Left renal pelvis (tissue), 4 donors: ENCODE data around the gene RBM15B. TPM values are rescaled to one million over a fixed set of nuclear protein-coding genes. Genes with fewer than 3 reads are reported as not detected.
"Not testable (repeated sequence)": the region's sequence is repeated elsewhere in the genome, so short reads cannot be mapped to it uniquely, and the experiment has no call there.

Source experiments
- DNase-seq, 4 donors: peaks; one replicate each; pipeline ENCODE4 v3.0.0-alpha.2; 2013; ENCODE audit warnings: low read depth in 4 of 4, low spot score in 3 of 4
- polyA plus RNA-seq, 4 donors: library from polyadenylated mRNA; unstranded; fragments of 120-200 nt; gene quantifications; one replicate each; pipeline ENCODE4 v1.2.1, GENCODE V29; 2013; ENCODE audit not compliant: insufficient read length in 4 of 4

The RBM15B gene, protein sequence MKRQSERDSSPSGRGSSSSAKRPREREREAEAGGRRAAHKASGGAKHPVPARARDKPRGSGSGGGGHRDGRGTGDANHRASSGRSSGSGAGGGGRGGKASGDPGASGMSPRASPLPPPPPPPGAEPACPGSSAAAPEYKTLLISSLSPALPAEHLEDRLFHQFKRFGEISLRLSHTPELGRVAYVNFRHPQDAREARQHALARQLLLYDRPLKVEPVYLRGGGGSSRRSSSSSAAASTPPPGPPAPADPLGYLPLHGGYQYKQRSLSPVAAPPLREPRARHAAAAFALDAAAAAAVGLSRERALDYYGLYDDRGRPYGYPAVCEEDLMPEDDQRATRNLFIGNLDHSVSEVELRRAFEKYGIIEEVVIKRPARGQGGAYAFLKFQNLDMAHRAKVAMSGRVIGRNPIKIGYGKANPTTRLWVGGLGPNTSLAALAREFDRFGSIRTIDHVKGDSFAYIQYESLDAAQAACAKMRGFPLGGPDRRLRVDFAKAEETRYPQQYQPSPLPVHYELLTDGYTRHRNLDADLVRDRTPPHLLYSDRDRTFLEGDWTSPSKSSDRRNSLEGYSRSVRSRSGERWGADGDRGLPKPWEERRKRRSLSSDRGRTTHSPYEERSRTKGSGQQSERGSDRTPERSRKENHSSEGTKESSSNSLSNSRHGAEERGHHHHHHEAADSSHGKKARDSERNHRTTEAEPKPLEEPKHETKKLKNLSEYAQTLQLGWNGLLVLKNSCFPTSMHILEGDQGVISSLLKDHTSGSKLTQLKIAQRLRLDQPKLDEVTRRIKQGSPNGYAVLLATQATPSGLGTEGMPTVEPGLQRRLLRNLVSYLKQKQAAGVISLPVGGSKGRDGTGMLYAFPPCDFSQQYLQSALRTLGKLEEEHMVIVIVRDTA
- 10 to 100 TPM; 38.4 to 40.9 (median 40.1) TPM for polyA plus RNA-seq

DNA sequence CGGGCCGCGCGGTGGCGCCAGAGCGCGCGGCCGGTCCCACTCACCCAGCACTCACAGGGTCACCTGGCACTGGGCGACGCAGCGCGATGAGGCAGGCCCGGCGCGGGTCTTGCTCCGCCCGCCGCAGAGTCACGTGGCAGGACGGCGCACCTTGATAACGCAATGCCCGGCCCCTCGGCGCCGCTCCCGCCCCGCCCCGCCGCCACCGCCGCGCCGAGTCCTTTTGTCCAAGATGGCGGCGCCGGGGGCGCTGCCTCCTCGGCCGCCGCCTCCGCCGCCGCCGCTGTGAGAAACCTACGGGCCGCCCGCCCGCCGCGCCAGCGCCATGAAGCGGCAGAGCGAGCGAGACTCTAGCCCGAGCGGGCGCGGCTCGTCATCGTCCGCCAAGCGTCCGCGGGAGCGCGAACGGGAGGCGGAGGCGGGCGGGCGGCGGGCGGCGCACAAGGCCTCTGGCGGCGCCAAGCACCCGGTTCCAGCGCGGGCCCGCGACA is at the start of gene RBM15B:
Gene RBM15B, plus strand, starts transcription at position 211 of the 491 bp plus-strand sequence. Its CDS starts 115 bp downstream, at position 326.
- DNase-seq, result peak; percentile 85 to 91 (median 87)

DNA sequence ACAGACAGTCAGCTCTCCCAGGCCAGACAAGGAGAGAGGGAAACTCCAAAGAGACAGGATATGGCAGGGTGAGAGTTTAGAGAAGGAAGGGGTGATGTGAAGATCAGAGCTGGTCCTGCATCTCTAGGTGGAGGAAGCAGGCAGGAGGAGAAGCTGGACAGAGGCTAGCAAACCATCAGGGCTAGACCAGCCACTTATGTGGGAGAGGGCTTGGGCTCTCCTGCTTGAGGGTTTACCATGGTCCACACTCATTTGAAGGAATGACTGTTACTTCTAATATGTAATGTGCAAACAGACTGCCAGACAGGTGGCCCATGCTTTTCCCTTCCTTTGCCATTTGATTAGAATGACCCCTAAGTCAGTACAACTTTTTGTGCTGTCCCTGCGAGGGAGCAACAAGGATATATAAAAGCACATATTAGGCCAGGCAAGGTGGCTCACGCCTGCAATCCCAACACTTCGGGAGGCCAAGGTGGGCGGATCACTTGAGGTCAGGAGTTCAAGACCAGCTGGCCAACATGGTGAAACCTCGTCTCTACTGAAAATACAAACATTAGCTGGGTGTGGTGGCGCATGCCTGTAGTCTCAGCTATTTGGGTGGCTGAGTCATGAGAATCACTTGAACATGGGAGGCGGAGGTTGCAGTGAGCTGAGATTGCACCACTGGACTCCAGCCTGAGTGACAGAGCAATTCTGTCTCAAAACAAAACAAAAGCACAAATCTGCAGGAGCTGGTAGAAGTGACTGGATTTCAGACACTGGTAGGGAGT is 47.0 kb upstream of the RBM15B start:
- no peak for DNase-seq

DNA sequence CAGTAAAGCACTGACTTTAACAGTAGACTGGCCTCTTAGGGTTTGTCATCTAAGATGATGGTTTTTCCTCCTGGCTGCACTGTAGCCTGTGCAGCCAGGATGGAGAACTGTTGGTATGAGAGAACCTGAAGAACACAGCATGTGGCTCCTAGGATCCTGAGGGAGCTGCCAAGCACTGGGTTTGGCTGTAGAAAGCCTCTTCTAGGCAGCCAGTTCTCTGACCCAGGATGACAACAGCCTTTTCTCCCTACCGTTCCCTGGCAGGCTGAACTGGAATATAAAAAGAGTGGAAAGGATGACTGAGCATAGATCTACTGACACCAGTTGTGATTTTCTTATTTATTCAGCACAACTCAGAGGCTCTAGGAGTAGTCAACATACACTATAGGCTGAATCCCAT is 40.3 kb upstream of the RBM15B start:
- DNase-seq, result no peak

DNA sequence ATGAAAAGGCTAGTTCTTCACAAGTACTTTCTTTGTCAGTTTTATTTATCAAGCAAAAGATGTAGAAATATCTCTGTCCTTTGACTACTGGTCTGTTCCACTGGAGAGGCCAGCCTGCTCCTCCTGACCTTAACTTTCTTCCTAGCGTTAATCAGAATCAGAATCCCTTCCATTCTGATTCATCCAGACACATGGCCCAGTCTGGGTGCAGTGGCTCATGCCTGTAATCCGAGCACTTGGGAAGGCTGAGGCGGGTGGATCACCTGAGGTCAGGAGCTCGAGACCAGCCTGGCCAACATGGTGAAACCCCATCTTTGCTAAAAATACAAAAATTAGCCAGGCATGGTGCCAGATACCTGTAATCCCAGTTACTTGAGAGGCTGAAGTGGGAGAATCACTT is 38.0 kb upstream of the RBM15B start:
- no peak for DNase-seq

DNA sequence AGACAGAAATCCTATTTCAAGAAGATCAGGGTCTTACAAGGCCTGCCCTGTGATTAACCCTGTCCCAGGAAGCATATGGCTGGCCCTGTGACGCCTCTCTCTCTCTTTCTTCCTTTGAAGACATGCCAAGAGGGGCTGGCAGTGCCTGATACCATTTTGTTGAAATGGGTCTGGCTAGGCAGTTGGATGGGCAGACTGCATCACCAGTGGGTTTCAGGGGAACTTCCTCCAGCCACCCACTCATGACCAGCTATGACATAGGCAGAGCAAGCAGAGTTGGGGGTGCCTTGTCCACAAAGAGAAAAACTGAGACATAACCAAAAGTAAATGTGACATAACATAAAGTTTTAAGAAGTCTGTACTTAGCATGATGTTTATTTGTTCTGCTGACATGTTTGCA is 37.4 kb upstream of the RBM15B start:
- no peak for DNase-seq

DNA sequence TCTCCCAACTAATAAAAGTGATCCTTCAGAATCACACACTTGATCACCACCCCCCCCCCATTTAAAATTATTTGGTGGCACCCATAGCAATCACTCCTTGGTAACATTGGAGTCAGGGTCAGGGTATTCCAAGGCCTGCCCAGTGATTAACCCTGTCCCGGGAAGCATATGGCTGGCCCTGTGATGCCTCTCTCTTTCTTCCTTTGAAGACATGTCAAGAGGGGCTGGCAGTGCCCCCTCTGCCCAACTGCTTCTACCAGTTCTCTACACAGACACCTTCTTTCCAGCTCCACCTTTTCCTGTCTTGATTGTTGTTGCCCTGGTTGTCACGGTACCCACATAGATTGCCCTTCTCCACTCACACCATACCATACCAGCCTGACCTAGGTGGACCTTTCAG is 36.9 kb upstream of the RBM15B start:
- DNase-seq, result no peak

DNA sequence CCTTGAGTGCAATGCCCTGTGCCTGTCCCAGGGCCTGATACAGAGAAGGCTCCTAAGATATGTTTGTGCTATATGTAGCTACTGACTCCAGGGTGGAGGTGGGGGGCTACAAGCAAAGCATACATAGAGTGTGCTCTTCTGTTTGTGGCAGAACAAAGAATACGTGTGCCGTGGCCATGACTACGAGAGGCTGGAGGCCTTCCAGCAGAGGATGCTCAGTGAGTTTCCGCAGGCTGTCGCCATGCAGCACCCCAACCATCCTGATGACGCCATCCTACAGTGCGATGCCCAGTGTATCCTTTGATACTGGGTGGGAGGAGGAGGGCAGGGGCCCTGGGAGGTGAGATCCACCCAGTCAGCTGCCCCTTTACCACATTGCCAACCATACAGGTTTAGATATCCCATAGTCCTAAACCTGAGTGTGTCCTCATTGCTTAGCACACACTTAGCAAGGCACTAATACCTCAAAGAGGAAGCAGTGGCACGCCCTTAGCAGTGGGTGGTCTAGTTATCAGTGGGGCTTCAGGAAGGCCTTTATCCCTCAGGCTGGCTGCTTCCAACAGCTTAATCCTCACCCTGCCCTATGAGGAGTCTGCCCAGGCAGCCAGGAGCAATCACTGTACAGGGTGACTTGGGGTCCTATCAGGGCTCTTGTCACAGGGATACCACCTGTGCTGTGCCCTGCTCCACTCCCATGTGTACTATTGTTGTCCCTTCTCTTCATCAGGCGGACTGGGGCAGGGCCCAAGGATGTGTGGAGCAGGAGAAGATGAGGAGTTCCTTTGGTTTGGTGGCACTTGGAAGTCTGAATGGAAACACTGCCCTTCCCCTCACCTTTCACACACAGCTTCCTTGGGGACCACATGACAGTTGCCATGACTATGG is 36.1 kb upstream of the RBM15B start:
- no peak for DNase-seq

DNA sequence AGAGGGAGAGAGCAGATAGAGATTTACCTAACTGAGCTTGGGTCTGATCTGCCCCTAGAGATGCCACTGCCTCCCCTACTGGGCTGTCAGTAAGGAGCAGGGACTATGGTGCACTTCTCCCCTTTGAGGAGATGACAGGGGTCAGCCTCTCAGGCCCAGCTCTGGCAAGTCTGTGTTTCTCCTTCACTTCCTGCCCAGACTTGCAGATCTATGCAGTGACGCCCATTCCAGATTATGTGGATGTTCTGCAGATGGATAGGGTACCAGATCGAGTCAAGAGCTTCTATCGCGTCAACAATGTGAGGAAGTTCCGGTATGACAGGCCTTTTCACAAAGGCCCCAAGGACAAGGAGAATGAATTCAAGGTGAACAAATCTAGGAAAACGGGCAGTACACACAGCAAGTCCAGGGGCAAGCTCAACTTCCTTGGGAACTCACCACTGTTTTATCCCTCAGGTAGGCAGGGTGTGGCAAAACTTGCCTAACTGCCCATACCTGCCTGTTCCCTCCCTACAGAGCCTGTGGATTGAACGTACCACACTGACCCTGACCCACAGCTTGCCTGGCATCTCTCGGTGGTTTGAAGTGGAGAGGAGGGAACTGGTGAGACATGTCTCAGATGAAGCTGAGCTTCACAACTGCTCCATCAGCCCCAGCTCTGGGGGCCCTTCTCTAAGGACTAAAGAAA is 35.0 kb upstream of the RBM15B start:
- no peak for DNase-seq

DNA sequence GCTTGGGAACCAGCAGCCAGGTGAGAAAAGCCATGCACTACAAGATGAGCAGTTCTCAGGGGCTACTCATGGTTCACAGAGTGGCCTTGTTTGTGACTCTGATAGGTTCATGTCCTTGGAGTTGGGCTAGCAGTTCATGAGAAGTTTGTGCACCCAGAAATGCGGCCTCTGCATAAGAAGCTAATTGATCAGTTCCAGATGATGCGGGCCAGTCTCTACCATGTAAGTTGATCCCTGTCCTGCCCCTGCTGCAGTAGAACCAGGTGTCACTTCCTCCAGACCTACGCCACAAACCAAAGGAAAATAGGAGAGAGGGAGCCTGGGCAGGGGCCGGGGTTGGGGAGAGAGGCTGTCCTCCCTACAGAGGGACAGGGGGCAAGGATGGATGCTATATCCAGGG is 33.2 kb upstream of the RBM15B start:
- DNase-seq, result no peak

DNA sequence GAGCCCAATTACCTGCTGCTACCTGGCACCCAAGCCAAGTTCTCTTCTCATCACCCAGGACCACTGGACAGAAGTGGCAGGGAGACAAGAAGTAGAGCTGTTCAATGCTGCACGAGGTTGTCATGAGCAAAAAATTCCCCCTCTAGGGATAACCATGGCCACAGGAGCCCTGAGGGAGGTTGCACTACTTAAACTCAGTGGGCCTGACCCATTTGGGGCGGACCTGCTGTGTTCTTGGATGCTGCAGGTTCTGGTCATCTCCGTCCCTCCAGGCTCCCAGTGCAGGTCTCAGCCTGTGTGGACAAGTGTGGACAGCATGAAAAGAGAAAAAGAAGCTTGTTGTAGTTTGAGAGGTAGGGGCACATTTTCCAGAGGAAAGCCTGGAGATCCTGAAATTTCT is 32.1 kb upstream of the RBM15B start:
- DNase-seq, result no peak

DNA sequence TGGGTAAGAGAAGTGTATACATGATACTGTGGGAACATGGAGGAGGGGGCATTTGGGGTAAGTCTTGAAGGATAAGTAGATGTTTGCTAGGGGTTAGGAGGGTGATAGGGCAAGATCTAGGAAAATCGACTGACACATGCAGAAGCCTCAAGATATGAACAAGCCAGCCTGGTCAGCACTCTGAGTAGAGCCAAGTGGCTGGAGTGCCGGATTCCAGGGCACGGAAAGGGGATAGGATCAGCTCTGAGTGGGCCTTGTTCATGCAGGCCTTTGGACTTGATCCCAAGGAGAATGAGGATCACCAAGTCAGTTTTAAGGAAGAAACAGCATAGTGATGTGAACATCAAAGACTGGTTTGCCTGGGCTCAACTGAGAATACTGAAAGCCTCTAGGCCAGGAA is 30.3 kb upstream of the RBM15B start:
- no peak for DNase-seq

DNA sequence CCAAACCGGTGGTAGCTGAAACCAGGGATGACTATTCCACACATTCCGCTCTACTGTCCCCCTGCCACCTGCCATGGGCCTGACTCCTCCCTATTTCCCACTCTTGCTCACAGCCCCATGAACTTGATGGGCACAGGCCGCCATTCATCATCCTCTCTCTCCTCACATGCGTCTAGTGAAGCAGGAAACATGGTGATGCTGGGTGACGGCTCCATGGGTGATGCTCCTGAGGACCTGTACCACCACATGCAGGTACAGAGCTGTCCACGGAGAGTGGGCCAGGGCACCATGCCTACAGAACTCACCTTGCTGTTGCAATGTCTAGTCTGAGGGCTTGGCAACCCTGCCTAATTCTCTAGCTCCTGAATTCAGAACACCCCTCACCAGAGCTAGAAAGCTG is 29.3 kb upstream of the RBM15B start:
- DNase-seq, result no peak

DNA sequence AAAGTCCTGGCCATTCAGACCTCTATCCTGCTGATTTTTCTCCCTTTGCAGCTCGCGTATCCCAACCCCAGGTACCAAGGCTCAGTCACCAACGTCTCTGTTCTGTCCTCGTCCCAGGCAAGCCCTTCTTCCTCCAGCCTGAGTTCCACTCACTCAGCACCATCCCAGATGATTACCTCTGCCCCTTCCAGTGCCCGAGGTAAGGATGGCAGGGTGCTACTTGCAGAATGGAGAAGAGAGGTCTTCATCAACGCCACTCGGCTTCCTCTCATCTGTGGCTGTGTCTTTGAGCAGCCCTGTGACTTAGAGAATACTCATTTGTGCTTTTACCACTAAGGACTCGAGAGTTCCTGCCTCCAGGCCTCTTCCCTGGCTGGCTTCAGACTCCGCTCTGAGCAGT is 28.6 kb upstream of the RBM15B start:
- no peak for DNase-seq

DNA sequence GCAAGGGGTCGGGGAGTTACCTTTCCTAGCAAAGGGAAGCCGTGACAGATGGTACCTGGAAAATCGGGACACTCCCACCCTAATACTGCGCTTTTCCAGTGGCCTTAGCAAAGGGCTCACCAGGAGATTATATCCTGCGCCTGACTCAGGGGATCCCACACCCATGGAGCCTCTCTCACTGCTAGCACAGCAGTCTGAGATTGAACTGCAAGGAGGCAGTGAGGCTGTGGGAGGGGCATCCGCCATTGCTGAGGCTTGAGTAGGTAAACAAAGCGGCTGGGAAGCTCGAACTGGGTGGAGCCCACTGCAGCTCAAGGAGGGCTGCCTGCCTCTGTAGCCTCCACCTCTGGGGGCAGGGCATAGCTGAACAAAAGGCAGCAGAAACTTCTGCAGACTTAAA is 22.8 kb upstream of the RBM15B start:
- not testable (repeated sequence) for DNase-seq

DNA sequence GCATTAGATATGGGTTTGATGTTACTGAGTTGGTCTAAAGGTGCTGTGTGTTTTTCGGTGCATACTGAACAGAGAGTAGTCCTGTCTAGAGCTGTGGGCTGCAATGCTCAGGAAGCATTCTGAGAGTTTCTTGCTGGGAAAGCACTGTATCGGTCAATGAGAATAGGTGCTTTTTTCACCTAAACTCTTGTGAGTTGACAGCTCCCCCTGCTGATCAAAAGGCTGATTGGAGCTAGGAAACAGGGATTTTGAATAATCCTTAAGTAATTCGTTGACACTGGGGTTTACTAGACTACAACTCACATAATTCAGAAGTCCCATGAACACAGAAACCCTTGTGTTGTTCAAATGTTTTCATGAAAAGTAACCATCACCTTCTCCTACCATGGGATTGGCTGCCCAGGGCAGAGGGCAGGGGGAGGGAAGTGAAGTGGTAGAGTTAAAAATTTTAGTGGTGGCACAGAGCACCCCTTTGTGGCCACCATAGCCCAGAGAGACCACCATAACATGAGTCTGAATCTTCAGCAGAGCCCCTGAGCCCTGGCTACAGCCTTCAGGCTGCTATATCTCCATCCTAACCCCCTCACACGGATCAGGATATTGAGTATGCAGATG is 19.0 kb upstream of the RBM15B start:
- DNase-seq, result peak in 2 of 4 donors; percentile 53 to 58

DNA sequence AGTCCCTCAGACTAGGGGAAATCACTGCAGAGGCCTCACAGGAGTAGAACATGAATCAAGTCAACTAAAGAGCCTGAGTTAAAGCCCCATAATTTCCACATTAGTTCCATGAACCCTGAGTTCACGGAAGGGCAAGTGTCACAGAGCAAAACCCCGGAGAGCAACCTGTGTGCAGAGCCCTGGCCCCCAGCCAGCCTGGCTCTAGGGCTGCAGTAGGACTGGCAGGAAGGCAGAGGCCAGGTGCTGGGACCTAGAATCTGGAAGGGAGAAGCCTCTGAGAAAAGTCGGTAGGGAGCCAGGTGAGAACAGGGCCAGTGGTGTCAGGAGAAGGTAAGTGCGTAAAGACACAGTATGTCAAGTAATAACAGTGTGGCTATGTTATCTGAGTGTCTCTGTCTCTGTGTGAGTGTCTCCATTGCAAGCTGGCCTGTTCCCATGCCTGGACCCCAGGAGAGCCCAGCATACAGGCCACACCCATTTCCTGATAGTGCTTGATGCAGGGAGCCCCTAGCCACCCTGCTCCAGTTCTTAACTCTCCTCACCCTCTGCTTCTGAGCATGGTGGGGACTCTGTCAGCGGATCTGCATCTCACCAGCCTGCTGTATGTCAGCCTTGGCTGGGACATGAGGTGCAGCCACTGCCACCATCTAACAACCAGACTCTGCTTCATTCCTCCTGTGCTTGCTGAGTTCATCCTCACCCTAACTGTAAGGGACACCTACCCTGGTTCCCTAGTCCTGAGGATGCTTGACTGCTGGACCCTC is 17.2 kb upstream of the RBM15B start:
- DNase-seq, result no peak

DNA sequence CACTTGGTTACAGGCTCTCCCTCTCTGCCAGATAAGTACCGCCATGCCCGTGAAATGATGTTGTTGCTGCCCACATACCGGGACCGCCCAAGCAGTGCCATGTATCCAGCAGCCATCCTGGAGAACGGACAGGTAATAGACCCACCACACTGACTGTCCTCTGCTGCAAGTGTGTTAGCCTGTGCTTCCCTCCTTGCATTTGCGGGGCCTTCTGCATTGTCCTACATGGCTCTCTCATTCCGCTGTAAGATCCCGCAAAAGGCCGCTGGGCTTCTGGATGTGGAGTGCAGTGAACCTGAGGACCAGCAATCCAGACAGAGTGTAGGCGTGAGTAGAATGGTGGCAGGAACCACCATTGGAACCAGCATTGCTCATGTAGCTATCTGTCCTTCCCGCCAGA is 16.6 kb upstream of the RBM15B start:
- DNase-seq, result no peak

DNA sequence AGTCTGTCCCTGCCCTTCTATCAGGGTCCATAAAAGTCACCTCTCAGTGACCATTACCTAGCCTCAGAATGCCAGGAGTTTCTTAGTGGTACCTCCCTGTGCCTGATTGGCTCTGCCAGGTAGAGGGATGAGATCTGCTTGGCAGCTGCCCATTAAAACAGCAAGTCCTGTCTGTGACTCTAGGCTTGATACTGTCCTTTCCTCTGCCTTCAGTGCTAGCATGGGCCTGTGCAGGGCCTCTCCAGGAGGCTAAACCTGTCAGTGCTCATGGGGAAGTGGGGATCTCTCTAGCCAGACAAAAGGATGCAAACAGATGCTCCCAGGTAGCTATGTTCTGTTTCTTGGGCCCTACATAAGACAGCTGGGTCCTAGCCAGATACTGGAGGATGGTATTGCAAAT is 15.9 kb upstream of the RBM15B start:
- DNase-seq, result no peak
